OCI-LY1 (cell line): ENCODE data around the gene TULP4.

Source experiments
- CTCF ChIP-seq: fragments of 200-600 bp; sonication (generic), shearing (Covaris generic); IDR thresholded peaks from 2 replicates; pipeline ENCODE4 v1.5.1; 2017; ENCODE audit warnings: mild to moderate bottlenecking, antibody characterized with exemption, low read length, moderate library complexity, mixed read lengths
- EZH2 ChIP-seq: fragments of 200-600 bp; sonication (generic), shearing (Covaris generic); IDR thresholded peaks from 2 replicates; pipeline ENCODE4 v1.8.0; 2017; ENCODE audit warnings: borderline replicate concordance, mixed run types, mild to moderate bottlenecking, antibody characterized with exemption, low read length, moderate library complexity, mixed read lengths

GRCh38 chr6:158399040-158399700 is 86.9 kb downstream of the TULP4 start:
- TF ChIP-seq CTCF = no peak
- no peak for TF ChIP-seq EZH2
